Muscle of arm (tissue), 12 donors: ENCODE data around the gene PRSS12. TPM values are rescaled to one million over a fixed set of nuclear protein-coding genes. Genes with fewer than 3 reads are reported as not detected.
"Not testable (repeated sequence)": the region's sequence is repeated elsewhere in the genome, so short reads cannot be mapped to it uniquely, and the experiment has no call there.

Source experiments
- DNase-seq: peaks from one replicate; pipeline ENCODE4 v3.0.0-alpha.2; 2013
- polyA plus RNA-seq, 12 donors: library from polyadenylated mRNA; unstranded; fragments of 120-200 nt; gene quantifications; one replicate each; pipeline ENCODE4 v1.2.1, GENCODE V29; 2013; ENCODE audit not compliant: insufficient read length in 12 of 12

Gene PRSS12
- polyA plus RNA-seq, 12 donors = 3.9 to 20.0 (median 8.9) TPM; not detected in 1

- no peak for DNase-seq
Observed at GRCh38 chr4:118279920-118280432, 72.8 kb downstream of the PRSS12 start.

GRCh38 chr4:118279328-118279727, 73.5 kb downstream of the PRSS12 start:
- DNase-seq = no peak

GRCh38 chr4:118278473-118279274, 74.1 kb downstream of the PRSS12 start:
- peak; percentile 94 for DNase-seq

- DNase-seq = no peak
Observed at GRCh38 chr4:118277243-118277642, 75.6 kb downstream of the PRSS12 start.

DNA sequence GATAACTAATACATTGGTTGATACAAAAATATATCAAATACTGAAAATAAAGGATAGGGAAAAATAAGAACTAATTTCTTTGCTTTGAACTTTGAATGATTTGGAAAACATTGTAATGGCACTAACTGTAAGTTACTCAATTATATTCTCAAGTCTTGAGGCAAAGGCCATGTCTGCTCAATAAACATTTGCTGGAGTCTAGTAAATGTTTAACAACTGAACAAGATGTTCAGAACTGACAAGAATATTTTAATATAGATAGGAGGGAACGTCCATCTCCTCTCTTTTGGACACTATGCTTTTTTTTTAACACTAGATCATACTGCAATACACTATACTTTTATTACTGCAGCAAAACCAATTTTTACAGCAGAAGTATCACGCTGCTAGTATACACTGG, 76.2 kb downstream of the PRSS12 start:
- DNase-seq = no peak

- no peak for DNase-seq
Observed at GRCh38 chr4:118273642-118274041, 79.2 kb downstream of the PRSS12 start.

GRCh38 chr4:118271788-118272187, 81.0 kb downstream of the PRSS12 start:
- DNase-seq = no peak

GRCh38 chr4:118270492-118270891, 82.3 kb downstream of the PRSS12 start:
- DNase-seq = peak; percentile 39

GRCh38 chr4:118268780-118269179, 84.0 kb downstream of the PRSS12 start:
- no peak for DNase-seq

DNA sequence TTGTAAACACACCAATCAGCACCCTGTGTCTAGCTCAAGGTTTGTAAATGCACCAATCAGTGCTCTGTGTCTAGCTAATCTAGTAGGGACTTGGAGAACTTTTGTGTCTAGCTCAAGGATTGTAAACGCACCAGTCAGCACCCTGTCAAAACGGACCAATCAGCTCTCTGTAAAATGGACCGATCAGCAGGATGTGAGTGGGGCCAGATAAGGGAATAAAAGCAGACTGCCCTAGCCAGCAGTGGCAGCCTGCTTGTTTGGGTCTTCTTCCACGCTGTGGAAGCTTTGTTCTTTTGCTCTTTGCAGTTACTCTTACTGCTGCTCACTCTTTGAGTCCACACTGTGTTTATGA, 86.7 kb downstream of the PRSS12 start:
- not testable (repeated sequence) for DNase-seq

- DNase-seq = peak; percentile 33
Observed at GRCh38 chr4:118265312-118266144, 87.3 kb downstream of the PRSS12 start.

DNA sequence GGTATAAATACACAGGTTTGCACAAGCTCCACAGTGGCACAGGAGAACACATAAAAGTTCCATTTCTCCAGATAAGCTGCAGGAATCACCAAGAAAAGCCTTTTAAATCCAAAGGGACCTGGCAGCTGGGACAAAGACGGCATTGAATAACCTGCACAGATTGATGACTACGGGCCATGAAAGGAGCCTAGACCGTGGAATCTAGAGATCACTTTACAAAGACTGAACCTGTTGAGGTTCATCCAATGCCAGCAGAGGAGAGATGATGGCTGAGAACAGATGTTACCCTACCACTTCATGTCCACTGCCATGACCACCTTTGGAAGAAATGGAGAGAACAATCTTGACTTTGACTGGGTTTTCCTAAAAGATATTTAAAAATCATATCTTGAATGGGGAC, 88.7 kb downstream of the PRSS12 start:
- no peak for DNase-seq

GRCh38 chr4:118260309-118260708, 92.5 kb downstream of the PRSS12 start:
- DNase-seq = no peak

DNA sequence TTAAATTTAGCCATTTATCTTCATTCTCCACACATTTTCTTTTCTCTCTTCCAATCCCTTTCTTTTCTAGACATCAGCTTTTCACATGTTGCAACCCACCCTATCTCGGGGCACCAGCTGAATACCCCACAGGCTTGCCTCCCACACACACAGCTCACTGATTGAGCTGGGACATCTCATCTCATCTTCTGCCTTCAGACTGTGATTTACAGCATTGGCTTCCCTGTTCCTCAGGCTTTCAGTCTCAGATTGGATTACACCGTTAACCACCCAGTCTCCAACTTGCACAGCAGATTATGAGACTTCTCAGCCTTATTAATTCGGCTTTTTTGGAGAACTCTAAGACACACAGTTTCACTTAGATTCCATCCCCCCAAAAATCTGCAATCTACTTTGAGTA, 93.7 kb downstream of the PRSS12 start:
- no peak for DNase-seq

- DNase-seq = no peak
Observed at GRCh38 chr4:118254368-118254767, 98.4 kb downstream of the PRSS12 start.

DNA sequence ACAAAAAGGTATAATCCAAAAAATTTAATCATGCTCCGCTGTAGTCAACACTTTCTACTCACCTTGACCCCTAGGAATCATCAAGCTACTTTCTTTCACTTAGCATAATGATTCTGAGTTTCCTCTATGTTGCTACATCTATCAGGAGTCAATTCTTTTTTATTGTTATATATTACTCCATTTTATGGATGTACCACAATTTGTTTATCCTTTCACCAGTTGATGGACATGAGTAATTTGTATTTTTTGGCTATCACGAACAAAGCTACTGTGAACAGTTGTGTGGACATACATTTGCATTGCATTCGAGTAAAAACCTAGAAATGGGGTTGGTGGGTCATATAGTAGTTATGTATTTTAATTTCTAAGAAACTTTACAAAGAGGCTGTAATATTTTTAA, 102.9 kb downstream of the PRSS12 start:
- DNase-seq = no peak

GRCh38 chr4:118237531-118237930, 115.3 kb downstream of the PRSS12 start:
- DNase-seq = no peak

GRCh38 chr4:118235566-118236120, 117.2 kb downstream of the PRSS12 start:
- DNase-seq = no peak
